ENCODE results near the gene AHDC1. TPM values are rescaled to one million over a fixed set of nuclear protein-coding genes. Genes with fewer than 3 reads are reported as not detected.
A peak's percentile ranks its signal among the peaks of the same experiment; 100 is the strongest.
"Not testable (repeated sequence)": the region's sequence is repeated elsewhere in the genome, so short reads cannot be mapped to it uniquely, and the experiment has no call there.

The AHDC1 gene
- total RNA-seq, 4 donors from 2014 or later: 25.5 to 91.4 (median 47.8) TPM

GRCh38 chr1:27504588-27505419 lies 99.1 kb downstream of the AHDC1 start:
- intact Hi-C loops (cut with DNase I): no loop called here
- TF ChIP-seq CTCF (IDR thresholded peaks at IDR 0.05) (no peak), POLR2A (IDR thresholded peaks at IDR 0.05) (no peak)
- 14 to 21% methylated on average over 9 to 12 of the region's 13 CpGs for WGBS, 2 donors
- H3K4me3 ChIP-seq (replicated peaks in 1 of 3): no peak overlapping the region
- peak; percentile 85 to 86 for DNase-seq
- H3K27me3 ChIP-seq: no peaks in the 10 kb centered on the region
- H3K4me1 ChIP-seq: peaks cover 23 to 31% of the 10 kb centered on the region in 2 donors
- H3K27ac ChIP-seq: peak overlapping the region; percentile 93 to 95 (median 93)
- H3K9me3 ChIP-seq: no peaks in the 10 kb centered on the region
- no peaks in the 10 kb centered on the region for H3K36me3 ChIP-seq

DNA sequence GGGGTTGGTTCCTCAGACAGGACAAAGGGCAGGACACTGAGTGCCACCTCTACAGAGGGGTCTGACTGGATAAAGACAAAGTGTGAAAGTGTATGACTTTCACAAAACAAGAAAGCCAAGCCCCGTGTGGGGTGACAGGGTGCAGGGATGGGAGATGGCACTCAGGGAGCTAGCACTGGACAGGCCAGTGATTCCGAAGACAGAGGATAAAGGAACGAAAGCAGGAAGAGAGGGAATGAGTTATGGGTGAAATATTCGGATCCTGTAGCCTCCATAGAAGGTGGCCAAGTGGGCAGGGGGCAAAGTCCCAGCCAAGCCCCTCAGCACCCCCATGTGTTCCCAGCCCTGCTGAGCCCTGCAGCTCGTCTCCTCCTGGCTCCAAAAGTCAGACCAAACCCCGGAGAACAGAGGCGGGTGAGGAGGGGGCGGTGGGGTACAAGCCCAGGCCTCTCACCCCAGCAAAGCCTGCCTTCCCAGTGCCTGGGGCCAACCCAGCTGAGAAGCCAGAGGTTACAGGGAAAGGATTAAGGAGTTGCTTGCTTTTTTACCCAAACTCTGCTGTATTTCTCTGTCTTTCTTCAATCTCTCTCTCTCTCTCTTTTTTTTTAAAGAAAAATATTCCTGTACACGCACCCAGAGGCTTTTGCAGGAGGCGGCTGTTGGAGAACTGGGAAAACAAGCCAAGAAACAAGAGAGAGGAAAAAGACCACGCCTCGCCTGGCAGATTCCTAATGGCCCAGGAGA lies 99.9 kb downstream of the AHDC1 start:
- 19 to 31% methylated on average over 12 of the region's 12 CpGs for WGBS, 2 donors
- TF ChIP-seq POLR2A (IDR thresholded peaks at IDR 0.05): no peak
- TF ChIP-seq CTCF (IDR thresholded peaks at IDR 0.05): no peak
- no peak overlapping the region for H3K4me3 ChIP-seq (replicated peaks in 1 of 3)
- peak overlapping the region; percentile 93 to 95 (median 93) for H3K27ac ChIP-seq
- peaks cover 23 to 26% of the 10 kb centered on the region in 2 donors for H3K4me1 ChIP-seq
- DNase-seq: no peak
- H3K9me3 ChIP-seq: no peaks in the 10 kb centered on the region
- no peaks in the 10 kb centered on the region for H3K27me3 ChIP-seq
- H3K36me3 ChIP-seq: no peaks in the 10 kb centered on the region
- intact Hi-C loops (cut with DNase I): no loop called here

- 90 to 93% methylated on average over 2 of the region's 2 CpGs for WGBS, 2 donors
- intact Hi-C loops (cut with DNase I): no loop called here
- peaks cover 23 to 26% of the 10 kb centered on the region in 2 donors for H3K4me1 ChIP-seq
- DNase-seq: no peak
- H3K27ac ChIP-seq: peak overlapping the region in 2 of 3 donors; percentile 23 to 95
- TF ChIP-seq POLR2A (IDR thresholded peaks at IDR 0.05) (no peak), CTCF (IDR thresholded peaks at IDR 0.05) (no peak)
- no peaks in the 10 kb centered on the region for H3K9me3 ChIP-seq
- H3K36me3 ChIP-seq: no peaks in the 10 kb centered on the region
- H3K27me3 ChIP-seq: no peaks in the 10 kb centered on the region
- no peak overlapping the region for H3K4me3 ChIP-seq (replicated peaks in 1 of 3)
Measured at GRCh38 chr1:27503033-27503432, 100.9 kb downstream of the AHDC1 start.

- peaks cover 23 to 26% of the 10 kb centered on the region in 2 donors for H3K4me1 ChIP-seq
- 95 to 100% methylated on average over 2 of the region's 2 CpGs for WGBS, 2 donors
- H3K9me3 ChIP-seq; H3K27me3 ChIP-seq; H3K4me3 ChIP-seq (replicated peaks in 1 of 3); H3K36me3 ChIP-seq; intact Hi-C loops (cut with DNase I); DNase-seq; H3K27ac ChIP-seq: not testable (repeated sequence)
Measured at GRCh38 chr1:27501159-27501558, 102.8 kb downstream of the AHDC1 start.

GRCh38 chr1:27499142-27499541 lies 104.8 kb downstream of the AHDC1 start:
- no peak for DNase-seq
- 93 to 98% methylated on average over 2 of the region's 2 CpGs for WGBS, 2 donors

More at GRCh38 chr1:27499142-27499541, 104.8 kb downstream of the AHDC1 start:
- Histone ChIP-seq H3K4me1 (peaks cover 8 to 9% of the 10 kb centered on the region in 2 donors), H3K36me3 (no peaks in the 10 kb centered on the region), H3K27ac (no peak overlapping the region), H3K4me3 (replicated peaks in 1 of 3) (no peak overlapping the region), H3K9me3 (no peaks in the 10 kb centered on the region), H3K27me3 (no peaks in the 10 kb centered on the region)
- intact Hi-C loops (cut with DNase I): no loop called here
- TF ChIP-seq POLR2A (IDR thresholded peaks at IDR 0.05) (no peak), CTCF (IDR thresholded peaks at IDR 0.05) (no peak)
